Panc1 (cell line): Measurements from ENCODE around the gene ITPR3.

Experiments used
- CTCF ChIP-seq: fragments of 450-650 bp; IDR thresholded peaks from 2 replicates; pipeline ENCODE4 v1.5.1; 2017; ENCODE audit warnings: mild to moderate bottlenecking
- POLR2AphosphoS5 ChIP-seq: IDR thresholded peaks from 2 replicates; pipeline ENCODE4 v1.6.1; 2012; ENCODE audit warnings: mild to moderate bottlenecking, low read depth, low read length, moderate library complexity
- REST ChIP-seq, 2 experiments: IDR thresholded peaks; 2 replicates each; pipeline ENCODE4 v1.6.1; 2011 to 2012; ENCODE audit warnings: low read depth in 2 of 2, control low read depth in 1 of 2, low read length in 1 of 2, mild to moderate bottlenecking in 1 of 2, moderate library complexity in 1 of 2; ENCODE audit not compliant: insufficient read depth in 1 of 2

- no peak; the same call in 1 of the 2 replicates for TF ChIP-seq CTCF
- TF ChIP-seq POLR2AphosphoS5, result no peak
- TF ChIP-seq REST (IDR thresholded peaks at IDR 0.05; ENCODE audit: insufficient read depth in 1 of 2, low read depth in 2 of 2, low read length in 1 of 2), result no peak
Observed at GRCh38 chr6:33607784-33608161, 13.3 kb upstream of the ITPR3 start.
